Activated CD4-positive, alpha-beta memory T cell treated with anti-CD3 and anti-CD28 coated beads, Interleukin-2, amount 10 ng/mL, durations not matched to agents 7 days and 5 days (primary cell): ENCODE data around the gene SASH1. TPM values are rescaled to one million over a fixed set of nuclear protein-coding genes. Genes with fewer than 3 reads are reported as not detected.
A peak's percentile ranks its signal among the peaks of the same experiment; 100 is the strongest.
"Not testable (repeated sequence)": the region's sequence is repeated elsewhere in the genome, so short reads cannot be mapped to it uniquely, and the experiment has no call there.

Source experiments
- CTCF ChIA-PET: fragments of 350-600 bp; sonication (Branson Sonifier 250); formaldehyde crosslinking; loops from one replicate; lab custom pipeline; 2021; ENCODE audit warnings: antibody characterized with exemption, inconsistent platforms; lab: Charles Lee
- POLR2A ChIA-PET: fragments of 350-600 bp; sonication (Branson Sonifier 250); formaldehyde crosslinking; loops from one replicate; lab custom pipeline; 2021; ENCODE audit warnings: antibody characterized with exemption; lab: Charles Lee
- DNase-seq: peaks from one replicate; pipeline ENCODE4 v3.0.0-alpha.2; 2020
- H3K27ac Mint-ChIP-seq: one replicate; pipeline ENCODE4 v1.8.0; 2021; ENCODE audit warnings: mild to moderate bottlenecking, mixed read lengths
- H3K27me3 Mint-ChIP-seq: one replicate; pipeline ENCODE4 v1.8.0; 2021; ENCODE audit warnings: mixed read lengths
- H3K36me3 Mint-ChIP-seq: one replicate; pipeline ENCODE4 v1.8.0; 2021; ENCODE audit warnings: low read depth, mixed read lengths
- H3K4me1 Mint-ChIP-seq: one replicate; pipeline ENCODE4 v1.8.0; 2021; ENCODE audit warnings: mixed read lengths
- H3K4me3 Mint-ChIP-seq: one replicate; pipeline ENCODE4 v1.8.0; 2021; ENCODE audit warnings: mild to moderate bottlenecking, mixed read lengths
- H3K9me3 Mint-ChIP-seq: one replicate; pipeline ENCODE4 v1.8.0; 2021; ENCODE audit warnings: mixed read lengths
- total RNA-seq, 2 experiments: library from RNA; stranded (reverse); gene quantifications; one replicate each; pipeline ENCODE4 v1.2.3, GENCODE V29; 2021

The SASH1 gene
- total RNA-seq, 2 experiments from 2014 or later = 0.75 to 0.98 TPM

DNA sequence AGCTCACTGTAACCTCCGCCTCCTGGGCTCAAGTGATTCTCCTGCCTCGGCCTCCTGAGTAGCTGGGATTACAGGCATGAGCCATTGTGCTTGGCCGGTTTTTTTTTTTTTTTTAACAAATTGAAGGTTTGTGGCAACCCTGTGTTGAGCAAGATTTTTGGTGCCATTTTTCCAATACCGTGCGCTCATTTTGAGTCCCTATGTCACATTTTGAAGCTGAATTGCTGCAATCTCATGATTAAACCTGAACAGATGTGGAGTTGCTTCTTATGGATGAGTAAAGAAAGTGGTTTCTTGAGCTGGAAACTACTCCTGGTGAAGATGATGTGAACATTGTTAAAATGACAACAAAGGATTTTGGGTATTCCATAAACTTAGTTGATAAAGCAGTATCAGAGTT lies 16.6 kb downstream of the SASH1 start:
- ChIA-PET CTCF (interaction anchor here (0.7 kb wide), 1 partner anchor 203 kb away, joined by 3 read pairs; no protein-coding TSS in a partner anchor), POLR2A (interaction anchor here (0.7 kb wide), 1 partner anchor 124 kb away, joined by 3 read pairs; no protein-coding TSS in a partner anchor)
- Mint-ChIP-seq H3K9me3 (no peaks in the 10 kb centered on the region), H3K27me3 (peaks cover 9% of the 10 kb centered on the region), H3K4me3 (no peak overlapping the region), H3K27ac (no peak overlapping the region), H3K36me3 (no peaks in the 10 kb centered on the region), H3K4me1 (peaks cover 4% of the 10 kb centered on the region)
- no peak for DNase-seq

- POLR2A ChIA-PET = no interaction called here
- Mint-ChIP-seq H3K4me3 (no peak overlapping the region), H3K4me1 (peaks cover 36% of the 10 kb centered on the region), H3K27me3 (peaks cover 25% of the 10 kb centered on the region), H3K27ac (no peak overlapping the region), H3K36me3 (no peaks in the 10 kb centered on the region), H3K9me3 (no peaks in the 10 kb centered on the region)
- CTCF ChIA-PET = no interaction called here
- no peak for DNase-seq
Measured at GRCh38 chr6:148364056-148364824, 21.6 kb downstream of the SASH1 start.

DNA sequence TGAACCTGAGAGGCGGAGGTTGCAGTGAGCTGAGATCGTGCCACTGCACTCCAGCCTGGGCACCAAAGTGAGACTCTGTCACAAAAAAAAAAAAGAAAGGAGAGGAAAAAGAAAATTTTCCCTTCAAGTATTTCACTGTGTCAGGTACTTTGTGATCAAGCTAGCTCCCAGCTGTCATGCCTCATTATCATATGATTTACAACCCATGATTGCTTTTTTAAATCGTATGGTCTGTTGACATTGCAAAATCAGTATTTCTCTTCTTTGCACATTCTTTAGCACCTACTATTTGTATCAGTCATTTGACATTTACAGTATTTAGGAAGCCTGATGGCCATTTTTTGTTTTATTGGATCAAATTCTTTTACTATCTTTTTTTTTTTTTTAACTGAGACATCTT lies 22.4 kb downstream of the SASH1 start:
- H3K27me3 Mint-ChIP-seq = peaks cover 25% of the 10 kb centered on the region
- peaks cover 36% of the 10 kb centered on the region for H3K4me1 Mint-ChIP-seq
- H3K4me3 Mint-ChIP-seq = no peak overlapping the region
- POLR2A ChIA-PET = no interaction called here
- no peak for DNase-seq
- CTCF ChIA-PET = no interaction called here
- no peaks in the 10 kb centered on the region for H3K9me3 Mint-ChIP-seq
- H3K36me3 Mint-ChIP-seq = no peaks in the 10 kb centered on the region
- no peak overlapping the region for H3K27ac Mint-ChIP-seq

- H3K4me3 Mint-ChIP-seq = no peak overlapping the region
- peak; percentile 26 for DNase-seq
- H3K9me3 Mint-ChIP-seq = no peaks in the 10 kb centered on the region
- CTCF ChIA-PET = no interaction called here
- H3K27ac Mint-ChIP-seq = peak overlapping the region; percentile 65
- peaks cover 36% of the 10 kb centered on the region for H3K4me1 Mint-ChIP-seq
- peaks cover 26% of the 10 kb centered on the region for H3K27me3 Mint-ChIP-seq
- no peaks in the 10 kb centered on the region for H3K36me3 Mint-ChIP-seq
- POLR2A ChIA-PET = interaction anchor here (1.2 kb wide), 1 partner anchor 84 kb away, joined by 3 read pairs; no protein-coding TSS in a partner anchor
Measured at GRCh38 chr6:148367411-148368024, 24.9 kb downstream of the SASH1 start.

DNA sequence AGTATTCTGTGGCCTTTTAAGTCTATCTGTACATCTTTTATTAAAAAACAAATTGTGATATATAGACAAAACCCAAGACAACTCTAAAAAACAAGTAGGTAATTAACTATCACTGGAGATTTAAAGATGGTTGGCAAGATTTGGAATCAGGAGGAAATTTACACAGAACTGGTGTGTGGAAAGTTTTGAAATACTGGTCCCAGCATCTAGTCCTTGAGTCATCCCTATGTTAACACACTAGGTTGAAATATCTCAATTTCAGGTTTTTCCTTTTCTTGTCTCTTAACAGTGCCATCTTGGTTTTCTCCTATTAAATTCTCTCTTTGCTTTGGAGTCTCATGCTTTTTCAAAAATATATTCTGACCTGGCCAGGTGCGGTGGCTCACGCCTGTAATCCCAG lies 27.5 kb downstream of the SASH1 start:
- no peaks in the 10 kb centered on the region for H3K36me3 Mint-ChIP-seq
- DNase-seq = no peak
- POLR2A ChIA-PET = no interaction called here
- H3K4me1 Mint-ChIP-seq = peaks cover 27% of the 10 kb centered on the region
- H3K4me3 Mint-ChIP-seq = no peak overlapping the region
- no peaks in the 10 kb centered on the region for H3K9me3 Mint-ChIP-seq
- no peak overlapping the region for H3K27ac Mint-ChIP-seq
- H3K27me3 Mint-ChIP-seq = peaks cover 18% of the 10 kb centered on the region
- CTCF ChIA-PET = no interaction called here

GRCh38 chr6:148374040-148374774 lies 31.6 kb downstream of the SASH1 start:
- Mint-ChIP-seq H3K4me1 (no peaks in the 10 kb centered on the region), H3K27me3 (peaks cover 5% of the 10 kb centered on the region), H3K4me3 (no peak overlapping the region), H3K36me3 (no peaks in the 10 kb centered on the region), H3K9me3 (no peaks in the 10 kb centered on the region), H3K27ac (no peak overlapping the region)
- ChIA-PET CTCF (no interaction called here), POLR2A (no interaction called here)
- DNase-seq = no peak

DNA sequence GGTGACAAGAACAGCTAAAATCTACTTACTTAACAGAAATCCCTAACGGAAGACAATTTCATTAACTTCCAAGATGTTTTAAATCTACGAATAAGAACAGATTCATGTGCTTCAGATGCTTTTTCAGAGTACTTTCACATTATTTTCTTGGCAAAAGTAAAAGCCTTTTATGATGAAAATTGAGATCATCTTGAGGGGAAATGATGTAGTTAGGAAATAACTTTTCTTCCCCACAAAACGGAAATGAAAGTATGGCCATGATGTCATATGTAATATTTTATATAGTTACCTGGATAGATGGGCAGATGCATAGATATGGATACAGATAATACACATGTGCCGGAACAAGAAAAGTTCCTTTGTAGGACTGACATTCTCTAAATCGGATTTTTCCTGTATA lies 32.8 kb downstream of the SASH1 start:
- Mint-ChIP-seq H3K27ac (no peak overlapping the region), H3K4me1 (no peaks in the 10 kb centered on the region), H3K9me3 (no peaks in the 10 kb centered on the region), H3K36me3 (no peaks in the 10 kb centered on the region), H3K27me3 (peaks cover 4% of the 10 kb centered on the region), H3K4me3 (no peak overlapping the region)
- POLR2A ChIA-PET = no interaction called here
- CTCF ChIA-PET = no interaction called here
- DNase-seq = no peak

DNA sequence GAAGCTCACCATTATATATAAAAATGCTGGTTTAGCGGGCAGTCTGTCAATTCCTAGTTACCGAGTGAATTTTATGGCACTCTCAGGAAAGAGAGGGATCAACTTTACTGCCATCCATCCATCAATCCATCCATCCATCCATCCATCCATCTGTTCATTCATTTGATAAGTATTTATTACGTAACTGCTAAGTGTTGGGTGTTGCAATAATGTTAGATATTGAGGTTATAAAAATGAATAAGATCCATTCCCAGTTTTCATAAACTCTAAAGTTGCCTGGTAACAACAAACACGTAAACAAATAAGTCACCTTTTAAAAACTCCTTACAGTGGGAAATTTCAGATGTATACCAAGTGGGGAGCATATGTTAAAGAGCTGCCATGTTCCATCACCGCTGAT lies 36.8 kb downstream of the SASH1 start:
- no peak overlapping the region for H3K27ac Mint-ChIP-seq
- no peak overlapping the region for H3K4me3 Mint-ChIP-seq
- no peaks in the 10 kb centered on the region for H3K9me3 Mint-ChIP-seq
- peaks cover 2% of the 10 kb centered on the region for H3K27me3 Mint-ChIP-seq
- H3K4me1 Mint-ChIP-seq = no peaks in the 10 kb centered on the region
- DNase-seq = no peak
- POLR2A ChIA-PET = no interaction called here
- no peaks in the 10 kb centered on the region for H3K36me3 Mint-ChIP-seq
- CTCF ChIA-PET = no interaction called here

- no peak for DNase-seq
- H3K27ac Mint-ChIP-seq = no peak overlapping the region
Measured at GRCh38 chr6:148379966-148380713, 37.5 kb downstream of the SASH1 start.

DNA sequence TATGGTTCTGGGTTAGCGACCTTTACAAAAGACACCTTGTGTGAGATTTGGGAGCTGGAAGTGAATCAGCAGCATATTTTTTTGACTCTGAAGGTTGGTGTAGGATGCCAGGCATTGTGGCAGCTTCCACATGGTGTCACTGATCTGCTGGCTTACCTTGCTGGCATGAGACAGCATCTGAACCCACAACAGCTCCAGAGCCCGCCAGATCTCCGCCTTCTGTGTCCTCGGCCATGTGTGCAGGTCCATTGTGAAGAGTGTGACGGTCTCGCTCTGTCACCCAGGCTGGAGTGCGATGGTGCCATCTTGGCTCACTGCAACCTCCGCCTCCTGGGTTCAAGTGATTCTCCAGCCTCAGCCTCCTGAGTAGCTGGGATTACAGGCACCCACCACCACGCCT lies 39.4 kb downstream of the SASH1 start:
- H3K9me3 Mint-ChIP-seq, CTCF ChIA-PET, H3K27ac Mint-ChIP-seq, H3K36me3 Mint-ChIP-seq, DNase-seq, H3K4me3 Mint-ChIP-seq, H3K4me1 Mint-ChIP-seq, POLR2A ChIA-PET, H3K27me3 Mint-ChIP-seq: not testable (repeated sequence)

More at GRCh38 chr6:148379966-148380713, 37.5 kb downstream of the SASH1 start:
- POLR2A ChIA-PET = no interaction called here
- H3K4me1 Mint-ChIP-seq = no peaks in the 10 kb centered on the region
- H3K36me3 Mint-ChIP-seq = no peaks in the 10 kb centered on the region
- CTCF ChIA-PET = no interaction called here
- H3K27me3 Mint-ChIP-seq = peaks cover 2% of the 10 kb centered on the region
- H3K4me3 Mint-ChIP-seq = no peak overlapping the region
- no peaks in the 10 kb centered on the region for H3K9me3 Mint-ChIP-seq

- no peaks in the 10 kb centered on the region for H3K36me3 Mint-ChIP-seq
- no peaks in the 10 kb centered on the region for H3K4me1 Mint-ChIP-seq
- no peak overlapping the region for H3K27ac Mint-ChIP-seq
- H3K27me3 Mint-ChIP-seq = peaks cover 4% of the 10 kb centered on the region
- ChIA-PET POLR2A (no interaction called here), CTCF (no interaction called here)
- no peaks in the 10 kb centered on the region for H3K9me3 Mint-ChIP-seq
- no peak for DNase-seq
- H3K4me3 Mint-ChIP-seq = no peak overlapping the region
Measured at GRCh38 chr6:148382861-148383260, 40.2 kb downstream of the SASH1 start.

DNA sequence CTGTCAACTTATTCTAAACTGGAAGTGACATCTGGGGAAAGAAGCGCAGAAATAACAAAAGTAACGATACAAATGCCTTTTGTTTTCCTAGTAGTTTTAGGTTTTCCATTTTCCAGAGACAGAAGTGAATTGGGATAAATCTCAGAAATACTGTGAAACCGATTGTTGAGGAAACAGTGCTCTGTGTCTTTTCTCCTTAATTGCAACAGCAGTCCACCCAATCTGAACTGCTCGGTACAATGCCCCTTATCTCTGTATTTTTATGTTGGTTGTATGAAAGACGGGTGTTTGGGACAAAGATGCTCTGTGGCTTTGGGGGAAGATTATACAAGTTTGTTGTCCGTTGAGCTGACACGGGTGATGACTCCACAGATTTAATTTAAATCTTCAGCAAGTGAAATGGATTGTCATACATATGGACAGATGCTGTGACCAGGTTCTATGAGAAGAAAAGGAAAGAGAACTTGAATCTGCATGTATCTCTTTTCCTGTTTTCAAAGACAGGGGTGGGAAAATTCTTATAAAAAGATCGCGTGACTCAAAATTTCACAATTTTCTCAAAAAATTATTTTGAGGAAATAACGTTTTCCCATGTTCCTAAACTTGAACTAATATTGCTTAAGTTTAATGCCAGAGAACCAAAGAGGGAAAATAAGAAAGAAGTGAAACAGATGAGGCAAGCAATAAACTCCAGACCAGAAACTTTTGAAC lies 41.2 kb downstream of the SASH1 start:
- no peaks in the 10 kb centered on the region for H3K9me3 Mint-ChIP-seq
- POLR2A ChIA-PET = no interaction called here
- DNase-seq = no peak
- no peak overlapping the region for H3K27ac Mint-ChIP-seq
- no peaks in the 10 kb centered on the region for H3K4me1 Mint-ChIP-seq
- peaks cover 4% of the 10 kb centered on the region for H3K27me3 Mint-ChIP-seq
- H3K36me3 Mint-ChIP-seq = no peaks in the 10 kb centered on the region
- CTCF ChIA-PET = no interaction called here
- H3K4me3 Mint-ChIP-seq = no peak overlapping the region
